ENCODE results near the gene LIPC.

LIPC gene

GRCh38 chr15:58532126-58532525 lies 100.3 kb downstream of the LIPC start:
- H3K36me3 ChIP-seq (replicated peaks; ENCODE audit: insufficient read depth, low read length), result no peaks in the 10 kb centered on the region
- no peaks in the 10 kb centered on the region for H3K9me2 ChIP-seq (replicated peaks; ENCODE audit: insufficient read depth, low read length)
- H2AFZ ChIP-seq (ENCODE audit: low read length), result no peak overlapping the region
- H3F3A ChIP-seq (ENCODE audit: insufficient read depth, low read length), result no peaks in the 10 kb centered on the region
- no peaks in the 10 kb centered on the region for H3K9me3 ChIP-seq (replicated peaks; ENCODE audit: insufficient read depth, low read length)
- H3K9ac ChIP-seq (ENCODE audit: low read length), result no peak overlapping the region
- H3K4me1 ChIP-seq (ENCODE audit: low read length), result no peaks in the 10 kb centered on the region
- no peak overlapping the region for H3K27ac ChIP-seq (ENCODE audit: low read length)
- DNase-seq, result no peak
- no peak for TF ChIP-seq EZH2 (optimal IDR thresholded peaks at IDR 0.05; ENCODE audit: low read depth, low read length)
- no peak for TF ChIP-seq EZH2phosphoT487 (IDR thresholded peaks at IDR 0.05; ENCODE audit: low read length)
- TF ChIP-seq, protein P1, sequence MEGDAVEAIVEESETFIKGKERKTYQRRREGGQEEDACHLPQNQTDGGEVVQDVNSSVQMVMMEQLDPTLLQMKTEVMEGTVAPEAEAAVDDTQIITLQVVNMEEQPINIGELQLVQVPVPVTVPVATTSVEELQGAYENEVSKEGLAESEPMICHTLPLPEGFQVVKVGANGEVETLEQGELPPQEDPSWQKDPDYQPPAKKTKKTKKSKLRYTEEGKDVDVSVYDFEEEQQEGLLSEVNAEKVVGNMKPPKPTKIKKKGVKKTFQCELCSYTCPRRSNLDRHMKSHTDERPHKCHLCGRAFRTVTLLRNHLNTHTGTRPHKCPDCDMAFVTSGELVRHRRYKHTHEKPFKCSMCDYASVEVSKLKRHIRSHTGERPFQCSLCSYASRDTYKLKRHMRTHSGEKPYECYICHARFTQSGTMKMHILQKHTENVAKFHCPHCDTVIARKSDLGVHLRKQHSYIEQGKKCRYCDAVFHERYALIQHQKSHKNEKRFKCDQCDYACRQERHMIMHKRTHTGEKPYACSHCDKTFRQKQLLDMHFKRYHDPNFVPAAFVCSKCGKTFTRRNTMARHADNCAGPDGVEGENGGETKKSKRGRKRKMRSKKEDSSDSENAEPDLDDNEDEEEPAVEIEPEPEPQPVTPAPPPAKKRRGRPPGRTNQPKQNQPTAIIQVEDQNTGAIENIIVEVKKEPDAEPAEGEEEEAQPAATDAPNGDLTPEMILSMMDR (IDR thresholded peaks at IDR 0.05; ENCODE audit: low read length), result no peak
- H3K4me2 ChIP-seq (ENCODE audit: low read depth, low read length), result no peak overlapping the region
- H3K27me3 ChIP-seq (replicated peaks; ENCODE audit: insufficient read depth, low read length), result no peaks in the 10 kb centered on the region
- no peak overlapping the region for H3K4me3 ChIP-seq (ENCODE audit: low read length)
- no peaks in the 10 kb centered on the region for H4K20me1 ChIP-seq (ENCODE audit: insufficient read depth, low read length)
- no peaks in the 10 kb centered on the region for H3K79me2 ChIP-seq (ENCODE audit: low read length)

DNA sequence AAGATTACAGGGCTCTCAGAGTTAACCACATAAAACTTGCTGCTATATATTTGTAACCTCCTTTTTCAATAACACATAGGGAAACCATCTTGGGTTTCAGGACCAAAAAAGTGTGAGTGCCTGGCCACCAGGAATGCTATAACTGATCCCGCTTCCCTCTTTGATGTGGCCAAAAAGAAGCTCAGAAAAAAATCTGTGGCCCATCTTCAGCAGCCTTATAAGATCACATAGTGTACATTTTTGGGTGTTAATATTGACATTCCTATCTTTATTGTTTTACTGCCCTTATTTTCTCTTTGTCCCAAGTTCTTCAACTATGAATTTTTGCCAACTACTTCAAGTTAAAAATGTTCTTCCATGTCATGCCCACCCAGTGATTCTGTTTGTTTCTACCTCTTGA lies 102.8 kb downstream of the LIPC start:
- no peaks in the 10 kb centered on the region for H3K9me2 ChIP-seq (replicated peaks; ENCODE audit: insufficient read depth, low read length)
- TF ChIP-seq EZH2phosphoT487 (IDR thresholded peaks at IDR 0.05; ENCODE audit: low read length) (no peak), EZH2 (optimal IDR thresholded peaks at IDR 0.05; ENCODE audit: low read depth, low read length) (no peak)
- TF ChIP-seq, protein P1 (IDR thresholded peaks at IDR 0.05; ENCODE audit: low read length), result no peak
- H3K4me3 ChIP-seq (ENCODE audit: low read length), result no peak overlapping the region
- no peaks in the 10 kb centered on the region for H3K27me3 ChIP-seq (replicated peaks; ENCODE audit: insufficient read depth, low read length)
- H3K27ac ChIP-seq (ENCODE audit: low read length), result no peak overlapping the region
- H2AFZ ChIP-seq (ENCODE audit: low read length), result no peak overlapping the region
- H3K4me1 ChIP-seq (ENCODE audit: low read length), result no peaks in the 10 kb centered on the region
- DNase-seq, result no peak
- H3K9ac ChIP-seq (ENCODE audit: low read length), result no peak overlapping the region
- H3K9me3 ChIP-seq (replicated peaks; ENCODE audit: insufficient read depth, low read length), result no peaks in the 10 kb centered on the region
- no peaks in the 10 kb centered on the region for H3K79me2 ChIP-seq (ENCODE audit: low read length)
- H3F3A ChIP-seq (ENCODE audit: insufficient read depth, low read length), result no peaks in the 10 kb centered on the region
- H3K36me3 ChIP-seq (replicated peaks; ENCODE audit: insufficient read depth, low read length), result no peaks in the 10 kb centered on the region
- H4K20me1 ChIP-seq (ENCODE audit: insufficient read depth, low read length), result no peaks in the 10 kb centered on the region
- H3K4me2 ChIP-seq (ENCODE audit: low read depth, low read length), result no peak overlapping the region

DNA sequence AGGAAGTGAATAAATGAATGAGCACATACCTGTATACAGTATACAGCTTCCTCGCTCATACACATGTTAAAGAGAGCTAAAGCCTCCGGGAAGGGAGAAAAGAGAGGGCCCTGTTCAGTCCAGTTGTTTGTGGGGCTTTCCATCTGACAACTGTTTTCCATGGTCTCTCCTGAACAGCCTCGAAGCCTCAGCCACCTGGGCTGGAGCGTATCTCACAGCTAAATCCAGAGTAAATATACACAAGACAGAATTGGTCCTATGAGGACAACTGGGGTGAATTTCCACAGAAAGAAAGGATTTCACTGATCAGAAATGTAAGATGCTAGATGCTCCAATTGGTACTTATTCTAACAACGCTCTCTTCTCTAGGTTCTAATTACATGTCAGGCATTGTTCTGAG lies 103.5 kb downstream of the LIPC start:
- Histone ChIP-seq H3K27ac (ENCODE audit: low read length) (no peak overlapping the region), H3K9me3 (replicated peaks; ENCODE audit: insufficient read depth, low read length) (no peaks in the 10 kb centered on the region), H3K4me3 (ENCODE audit: low read length) (no peak overlapping the region), H3K4me1 (ENCODE audit: low read length) (no peaks in the 10 kb centered on the region), H3K9me2 (replicated peaks; ENCODE audit: insufficient read depth, low read length) (no peaks in the 10 kb centered on the region), H2AFZ (ENCODE audit: low read length) (no peak overlapping the region), H3F3A (ENCODE audit: insufficient read depth, low read length) (no peaks in the 10 kb centered on the region), H3K36me3 (replicated peaks; ENCODE audit: insufficient read depth, low read length) (no peaks in the 10 kb centered on the region), H3K4me2 (ENCODE audit: low read depth, low read length) (no peak overlapping the region), H3K9ac (ENCODE audit: low read length) (no peak overlapping the region), H3K79me2 (ENCODE audit: low read length) (no peaks in the 10 kb centered on the region), H3K27me3 (replicated peaks; ENCODE audit: insufficient read depth, low read length) (no peaks in the 10 kb centered on the region), H4K20me1 (ENCODE audit: insufficient read depth, low read length) (no peaks in the 10 kb centered on the region)
- DNase-seq, result no peak
- TF ChIP-seq EZH2 (optimal IDR thresholded peaks at IDR 0.05; ENCODE audit: low read depth, low read length), result no peak
- TF ChIP-seq, protein P1 (IDR thresholded peaks at IDR 0.05; ENCODE audit: low read length), result no peak
- TF ChIP-seq EZH2phosphoT487 (IDR thresholded peaks at IDR 0.05; ENCODE audit: low read length), result no peak
